Vagina (tissue), 2 donors: ENCODE data around the gene SPINDOC.

ENCODE experiments used
- CTCF ChIP-seq, 3 experiments: fragments of 450-650 bp in 2 of 3; fragments of 200-600 bp in 1 of 3; sonication (generic) in 1 of 3; IDR thresholded peaks; one replicate each; pipeline ENCODE4 v1.5.1; 2017 to 2019; ENCODE audit warnings: antibody characterized with exemption in 3 of 3, mild to moderate bottlenecking in 2 of 3, moderate library complexity in 2 of 3
- POLR2A ChIP-seq, 2 donors: fragments of 450-650 bp; IDR thresholded peaks; one replicate each; pipeline ENCODE4 v1.6.1; 2017; ENCODE audit warnings: antibody characterized with exemption in 2 of 2, mild to moderate bottlenecking in 2 of 2, moderate library complexity in 2 of 2
- POLR2AphosphoS5 ChIP-seq, 2 donors: sonication (generic); formaldehyde crosslinking; IDR thresholded peaks; one replicate each; pipeline ENCODE4 v1.9.0; 2017; ENCODE audit warnings: antibody characterized with exemption in 2 of 2, mild to moderate bottlenecking in 2 of 2, low read depth in 1 of 2; ENCODE audit not compliant: insufficient read depth in 1 of 2

GRCh38 chr11:63821411-63821810 is 8.2 kb downstream of the SPINDOC start:
- TF ChIP-seq POLR2A (IDR thresholded peaks at IDR 0.05) (no peak), CTCF (IDR thresholded peaks at IDR 0.05) (no peak), POLR2AphosphoS5 (IDR thresholded peaks at IDR 0.05; ENCODE audit: insufficient read depth in 1 of 2, low read depth in 1 of 2) (no peak)
